Pancreas (tissue), 10 donors: ENCODE data around the gene UQCRHL. TPM values are rescaled to one million over a fixed set of nuclear protein-coding genes. Genes with fewer than 3 reads are reported as not detected.
A peak's percentile ranks its signal among the peaks of the same experiment; 100 is the strongest.

Experiments used
- ATAC-seq, 4 donors: fragments of 200-7000 bp; cut with Tn5 transposase; one replicate each; pipeline versions ENCODE4 v1.8.0 to v1.9.1; 2020; ENCODE audit warnings: mild to moderate bottlenecking in 4 of 4, moderate library complexity in 4 of 4
- DNase-seq, 6 donors: peaks; one replicate each; pipeline ENCODE4 v3.0.0-alpha.2; 2020
- FAIRE-seq: peaks from 2 replicates; lab custom pipeline; 2012; peaks lifted over from hg19 to GRCh38; lab: Jason Lieb, UNC
- H3K27ac ChIP-seq, 4 donors: fragments of 200-600 bp; sonication (generic); 1 replicate in 3 of 4; 2 replicates in 1 of 4; pipeline versions ENCODE4 v1.5.0 to v1.8.0; 2020
- H3K27me3 ChIP-seq, 4 donors: fragments of 200-600 bp; one replicate each; pipeline ENCODE4 v1.8.0; 2021
- H3K36me3 ChIP-seq, 3 donors: fragments of 200-600 bp; sonication (generic) in 1 of 3; one replicate each; pipeline versions ENCODE4 v1.5.0 to v1.8.0; 2020 to 2021
- H3K4me1 ChIP-seq, 3 donors: fragments of 200-600 bp; one replicate each; pipeline ENCODE4 v1.8.0; 2021
- H3K4me3 ChIP-seq, 4 donors: fragments of 200-600 bp; sonication (generic) in 2 of 4; one replicate each; pipeline versions ENCODE4 v1.5.0 to v1.8.0; 2020 to 2021
- H3K9me3 ChIP-seq, 4 donors: fragments of 200-600 bp; one replicate each; pipeline ENCODE4 v1.8.0; 2021
- CTCF ChIP-seq, 4 donors: fragments of 200-600 bp; sonication (generic) in 3 of 4; IDR thresholded peaks; one replicate each; pipeline versions ENCODE4 v1.5.0 to v1.8.0; 2021; ENCODE audit warnings: antibody characterized with exemption in 4 of 4
- WGBS, 2 donors: extraction: QIAGEN DNeasy Blood & Tissue Kit; methylation state at CpG; one replicate each; pipeline ENCODE4 v1.1.7; 2013; 5-methylcytosine and 5-hydroxymethylcytosine counted together
- intact Hi-C, 3 donors: fragments of 100-400 bp; cut with DNase I; formaldehyde crosslinking; loops; one replicate each; pipeline versions ENCODE4 v1.11.1 to v1.14.2; 2022
- polyA plus RNA-seq, 2 donors: library from polyadenylated mRNA; stranded (reverse); fragments of 200-250 nt; gene quantifications; one replicate each; pipeline ENCODE4 v1.2.3, GENCODE V29; 2013
- total RNA-seq, 6 donors: library from RNA; stranded (reverse); fragmentation: NEBNext Ultra II Directional in 4 of 6; extraction: Animal tissue kit (Norgen Biotek cat#: 25700) in 4 of 6; gene quantifications; one replicate each; pipeline versions ENCODE4 v1.2.1 to v1.2.4, GENCODE V29; 2021 to 2023
- donor health status: healthy with polysubstance abuse.
- donor health status: DM: no; HTN: no; CAD: no; lungs with moderate emphysema.
- donor health status: DM: no; HTN: no; CAD: no.
- donor health status: control.
- donor health status: control.
- donor health status: Bipolar disorder and iron deficiency.
- donor health status: DM: yes; HTN: yes; CAD: no.
- donor health status: DM: no; HTN: no; CAD: no.
- donor health status: DM: no; HTN: no; CAD: no.
- donor health status: DM: yes; HTN: yes; CAD: no.

The UQCRHL gene
- total and polyA plus RNA-seq, 8 donors, result 0.35 to 1.5 (median 0.67) TPM

GRCh38 chr1:15850471-15851001 is 43.1 kb upstream of the UQCRHL start:
- DNase-seq, result no peak

GRCh38 chr1:15849775-15850324 is 42.4 kb upstream of the UQCRHL start:
- ATAC-seq (peak in 3 of 4 donors; percentile 0 to 17 (median 14)), FAIRE-seq (no peak), DNase-seq (peak in 3 of 6 donors; percentile 42 to 65 (median 62))
- Histone ChIP-seq H3K27me3 (no peaks in the 10 kb centered on the region), H3K9me3 (no peaks in the 10 kb centered on the region), H3K4me1 (peaks cover 0 to 35% (median 30%) of the 10 kb centered on the region in 3 donors), H3K4me3 (peak overlapping the region; percentile 59 to 92 (median 80)), H3K36me3 (no peaks in the 10 kb centered on the region), H3K27ac (peak overlapping the region; percentile 94 to 97 (median 95))
- intact Hi-C loops, result no loop called here
- TF ChIP-seq CTCF (IDR thresholded peaks at IDR 0.05), result no peak
- WGBS, 2 donors, result 1% methylated on average over 16 of the region's 16 CpGs

More at GRCh38 chr1:15850471-15851001, 43.1 kb upstream of the UQCRHL start:
- Histone ChIP-seq H3K4me1 (peaks cover 0 to 35% (median 30%) of the 10 kb centered on the region in 3 donors), H3K9me3 (no peaks in the 10 kb centered on the region), H3K36me3 (no peaks in the 10 kb centered on the region), H3K27ac (peak overlapping the region in 3 of 4 donors; percentile 94 to 97 (median 96)), H3K27me3 (no peaks in the 10 kb centered on the region), H3K4me3 (peak overlapping the region in 3 of 4 donors; percentile 72 to 92 (median 88))
- ATAC-seq, result no peak
- no peak for FAIRE-seq
- intact Hi-C loops, result no loop called here
- WGBS, 2 donors, result 4 to 5% methylated on average over 2 of the region's 2 CpGs
- no peak for TF ChIP-seq CTCF (IDR thresholded peaks at IDR 0.05)

- FAIRE-seq (no peak), ATAC-seq (peak; percentile 43 to 63 (median 56)), DNase-seq (peak; percentile 80 to 92 (median 85))
- peak overlapping the region; percentile 59 to 92 (median 80) for H3K4me3 ChIP-seq
- H3K4me1 ChIP-seq, result peaks cover 0 to 35% (median 30%) of the 10 kb centered on the region in 3 donors
- no peak for TF ChIP-seq CTCF (IDR thresholded peaks at IDR 0.05)
- H3K9me3 ChIP-seq, result no peaks in the 10 kb centered on the region
- intact Hi-C loops, result no loop called here
- H3K36me3 ChIP-seq, result no peaks in the 10 kb centered on the region
- 0 to 1% methylated on average over 44 of the region's 44 CpGs for WGBS, 2 donors
- no peaks in the 10 kb centered on the region for H3K27me3 ChIP-seq
- peak overlapping the region; percentile 94 to 97 (median 95) for H3K27ac ChIP-seq
These were observed 41.7 kb upstream of the UQCRHL start for GRCh38 chr1:15848929-15849774.

GRCh38 chr1:15848143-15848928 is 40.9 kb upstream of the UQCRHL start:
- Histone ChIP-seq H3K4me1 (peaks cover 0 to 35% (median 30%) of the 10 kb centered on the region in 3 donors), H3K9me3 (no peaks in the 10 kb centered on the region), H3K4me3 (peak overlapping the region; percentile 59 to 92 (median 80)), H3K27me3 (no peaks in the 10 kb centered on the region), H3K36me3 (no peaks in the 10 kb centered on the region), H3K27ac (peak overlapping the region; percentile 94 to 97 (median 95))
- DNase-seq (peak in 5 of 6 donors; percentile 40 to 79 (median 68)), FAIRE-seq (no peak), ATAC-seq (peak; percentile 4 to 23 (median 14))
- intact Hi-C loops, result no loop called here
- TF ChIP-seq CTCF (IDR thresholded peaks at IDR 0.05), result no peak
- WGBS, 2 donors, result 0% methylated on average over 72 to 104 of the region's 104 CpGs
